ENCODE data around the gene SP8.

Gene SP8

DNA sequence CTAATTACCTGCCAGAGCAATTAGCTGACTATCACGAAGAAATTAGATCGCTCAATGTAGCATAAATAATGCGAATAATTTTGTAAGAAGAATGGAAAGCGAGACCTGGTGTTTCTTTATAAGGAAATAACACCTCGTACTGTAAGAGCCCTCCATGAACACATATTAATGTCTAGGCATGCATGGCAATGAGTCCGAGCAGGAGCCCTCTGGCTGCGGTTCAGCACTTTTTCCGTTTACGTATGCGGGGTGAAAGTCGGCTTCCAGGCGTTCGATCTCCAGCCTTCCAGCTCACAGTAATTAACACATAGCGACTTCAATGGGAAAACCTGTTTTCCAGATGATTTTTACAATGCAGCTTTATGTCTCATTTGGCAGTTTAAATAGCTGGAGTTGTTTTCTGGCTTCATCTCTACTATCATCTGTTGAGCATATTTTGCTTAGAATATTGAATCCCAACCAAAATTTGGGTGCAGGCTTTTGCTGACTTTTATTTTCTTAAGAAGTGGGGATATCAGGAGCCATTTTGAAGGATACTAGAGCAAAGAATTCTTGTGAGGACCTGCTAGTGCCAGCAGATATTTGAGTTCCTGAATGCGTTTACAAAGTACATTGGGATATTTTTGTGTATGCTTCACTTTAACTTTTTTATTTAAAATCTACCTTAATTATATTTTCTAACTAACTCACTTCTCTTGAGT is 7.2 kb upstream of the SP8 start:
- no peak for DNase-seq

DNA sequence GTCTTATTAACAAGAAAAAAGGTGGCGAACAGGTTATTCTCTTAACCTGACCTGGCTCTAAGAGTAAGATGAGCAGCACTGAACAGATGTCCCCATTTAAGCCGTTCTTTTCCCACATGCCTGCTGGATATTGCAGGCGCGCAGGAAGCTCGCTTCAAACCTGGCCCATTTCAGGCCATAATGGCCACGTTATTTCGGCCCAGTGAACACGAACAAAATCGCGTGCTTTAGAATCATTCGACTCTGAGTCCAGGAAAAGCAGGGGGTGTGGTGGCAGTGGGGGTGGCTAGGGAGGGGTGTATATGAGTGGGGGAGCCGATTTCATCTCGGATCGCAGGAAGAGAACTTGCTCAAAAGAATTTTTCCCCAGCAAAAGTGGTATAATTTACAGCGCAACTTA is 6.6 kb upstream of the SP8 start:
- DNase-seq: no peak

DNA sequence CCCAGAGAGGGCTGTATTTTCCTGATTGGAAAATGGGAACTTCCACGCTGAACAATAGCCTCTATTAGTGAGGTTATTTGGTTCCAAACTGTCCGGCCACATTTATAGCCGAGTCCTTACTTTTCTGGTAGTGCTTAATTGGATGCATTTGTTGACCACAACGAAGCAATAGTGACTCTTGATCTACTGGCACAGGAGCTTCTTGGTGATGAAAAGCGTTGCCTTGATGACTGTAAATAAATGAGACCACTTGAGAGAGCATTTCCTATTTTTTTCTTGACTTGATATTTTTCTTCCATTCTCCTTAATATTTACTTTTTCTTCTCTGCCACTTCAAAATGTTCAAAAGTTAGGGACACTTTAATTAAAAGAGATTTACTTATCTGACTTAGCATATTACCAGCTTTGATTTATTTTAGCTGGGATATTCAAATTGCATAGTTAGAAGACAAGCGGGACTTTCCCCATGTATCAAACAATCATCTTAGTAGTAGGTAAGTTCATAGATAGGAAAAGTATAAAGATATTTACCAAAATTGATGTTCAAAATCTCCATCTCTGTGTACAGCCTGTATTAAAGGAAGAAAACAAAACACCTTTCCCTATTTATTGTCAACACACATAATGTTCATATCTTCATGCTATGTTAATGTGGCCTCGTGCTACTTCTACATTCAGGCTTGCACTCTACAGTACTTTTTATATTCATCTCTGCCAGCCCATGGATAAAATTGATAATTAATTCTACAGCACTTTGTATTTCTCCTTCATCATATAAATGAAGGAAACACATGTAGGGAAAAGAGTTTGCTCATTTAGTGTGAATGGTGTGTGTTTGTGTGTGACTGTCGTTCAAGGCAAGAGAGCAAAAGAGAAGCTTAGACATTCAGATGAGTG is 5.1 kb upstream of the SP8 start:
- DNase-seq: no peak

DNA sequence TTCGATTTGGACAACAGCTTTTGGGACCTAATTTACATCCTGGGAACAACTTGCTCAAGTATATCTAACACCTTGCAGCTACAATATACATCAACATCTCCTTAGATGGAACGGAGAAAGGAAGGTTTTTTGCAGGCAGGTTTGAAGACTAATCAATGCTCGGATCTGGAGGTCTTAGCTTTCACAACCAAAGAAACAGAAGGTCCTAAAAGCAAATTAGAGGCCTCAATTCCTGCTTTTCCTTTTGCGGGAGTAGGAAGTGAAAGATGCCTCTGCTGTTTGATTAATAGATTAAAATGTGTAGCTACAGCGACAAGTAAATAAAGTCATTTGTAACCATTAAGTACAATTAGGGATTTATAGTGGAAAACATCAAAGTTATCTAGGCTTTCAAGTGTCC is 3.7 kb upstream of the SP8 start:
- DNase-seq: no peak

DNA sequence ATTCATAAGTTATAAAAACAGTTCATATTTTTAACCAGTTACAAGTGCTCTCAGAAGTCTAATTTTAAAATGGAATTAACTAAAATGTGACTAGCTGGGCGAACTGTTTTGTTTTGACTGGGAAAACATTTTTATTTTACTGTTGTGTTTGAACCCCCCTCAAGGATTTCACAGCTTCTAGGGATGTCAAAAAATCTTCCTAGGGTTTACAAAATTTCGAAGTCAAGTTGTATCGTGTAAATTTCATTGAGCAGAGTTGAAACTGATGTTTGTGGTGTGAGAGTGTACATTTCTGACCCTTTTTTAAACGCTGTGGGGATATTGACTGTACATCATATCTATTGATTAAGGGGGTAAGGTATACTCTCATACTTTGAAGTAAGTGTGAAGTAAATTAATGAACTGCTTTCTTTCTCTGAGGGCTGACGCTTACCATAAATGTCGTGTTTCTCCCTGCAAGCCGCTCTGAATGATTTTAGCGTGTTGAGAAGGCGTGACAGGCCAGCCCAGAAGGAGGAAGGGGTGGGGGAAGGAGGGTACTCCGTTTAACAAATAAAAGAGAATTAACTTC is 1.8 kb upstream of the SP8 start:
- DNase-seq: no peak

DNA sequence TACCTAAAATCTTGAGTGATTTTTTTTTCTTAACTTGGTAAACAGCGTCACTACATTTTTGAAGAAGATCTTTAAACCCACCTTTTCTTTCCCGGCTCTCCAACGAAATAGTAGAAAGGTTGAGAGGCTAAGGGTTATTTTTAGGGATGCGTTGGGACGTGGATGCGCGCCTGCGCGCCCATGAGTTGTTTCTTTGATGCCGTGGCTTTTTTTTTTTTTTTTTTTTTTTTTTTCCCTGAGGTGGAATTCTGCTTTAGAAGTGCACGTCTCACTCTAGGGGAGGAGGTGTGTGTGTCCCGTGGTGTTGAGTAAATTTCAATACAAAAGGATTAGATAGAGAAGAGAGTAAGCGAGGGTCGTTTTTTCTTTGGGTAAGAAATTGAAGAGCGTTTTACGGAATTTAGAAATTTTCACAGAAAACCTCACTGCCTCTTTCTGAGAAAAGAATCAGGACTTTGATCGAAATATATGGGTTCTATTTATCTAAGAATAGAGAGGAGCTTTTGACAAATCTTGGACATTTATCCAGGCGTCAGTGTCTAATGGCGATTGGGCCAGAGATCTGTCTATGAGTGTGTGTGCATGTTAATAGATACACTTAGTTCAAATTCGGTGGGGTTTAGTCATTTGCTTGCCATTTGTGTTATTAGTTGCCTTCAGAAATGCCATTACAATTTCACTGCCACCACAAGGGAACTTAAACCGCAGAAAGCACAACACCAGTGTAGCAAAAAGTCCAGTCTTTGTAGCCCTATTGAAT is 1.2 kb upstream of the SP8 start:
- no peak for DNase-seq

DNA sequence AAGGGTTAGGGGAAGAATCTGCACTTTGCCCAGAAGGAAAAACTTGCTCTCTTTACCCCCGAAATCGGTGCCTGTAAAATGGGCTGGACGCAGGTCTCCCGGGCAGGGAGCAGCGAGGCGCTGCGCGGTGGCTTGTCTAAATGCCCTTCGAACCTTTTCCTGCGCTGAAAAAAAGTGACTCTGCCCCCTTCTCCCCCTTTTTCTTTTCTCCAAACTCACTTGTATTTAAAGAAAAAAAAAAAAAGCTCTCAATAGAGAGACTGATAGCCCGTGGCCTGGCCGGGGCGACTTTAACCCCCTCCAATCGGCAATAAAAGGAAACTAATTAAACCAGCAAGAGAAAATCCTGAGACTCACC is 286 bp downstream of the SP8 start:
- no peak for DNase-seq

DNA sequence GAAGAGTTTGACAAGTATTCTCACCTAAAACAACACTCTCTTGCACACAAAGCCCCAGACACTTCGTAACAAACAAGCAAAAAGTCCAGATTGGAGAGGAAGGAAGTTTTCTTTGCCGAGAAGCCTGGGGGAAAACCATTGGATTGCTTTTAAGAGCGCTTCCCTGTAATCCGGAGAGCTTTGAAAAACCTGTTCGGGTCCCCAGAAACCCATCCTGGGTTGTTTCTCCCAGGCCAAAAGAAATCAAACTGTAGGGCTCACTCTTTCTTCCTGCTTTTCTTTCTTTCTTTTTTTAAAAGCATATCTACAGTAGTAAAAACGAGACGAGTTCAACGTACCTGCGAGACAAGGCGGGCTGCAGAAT is 655 bp downstream of the SP8 start:
- DNase-seq: no peak

DNA sequence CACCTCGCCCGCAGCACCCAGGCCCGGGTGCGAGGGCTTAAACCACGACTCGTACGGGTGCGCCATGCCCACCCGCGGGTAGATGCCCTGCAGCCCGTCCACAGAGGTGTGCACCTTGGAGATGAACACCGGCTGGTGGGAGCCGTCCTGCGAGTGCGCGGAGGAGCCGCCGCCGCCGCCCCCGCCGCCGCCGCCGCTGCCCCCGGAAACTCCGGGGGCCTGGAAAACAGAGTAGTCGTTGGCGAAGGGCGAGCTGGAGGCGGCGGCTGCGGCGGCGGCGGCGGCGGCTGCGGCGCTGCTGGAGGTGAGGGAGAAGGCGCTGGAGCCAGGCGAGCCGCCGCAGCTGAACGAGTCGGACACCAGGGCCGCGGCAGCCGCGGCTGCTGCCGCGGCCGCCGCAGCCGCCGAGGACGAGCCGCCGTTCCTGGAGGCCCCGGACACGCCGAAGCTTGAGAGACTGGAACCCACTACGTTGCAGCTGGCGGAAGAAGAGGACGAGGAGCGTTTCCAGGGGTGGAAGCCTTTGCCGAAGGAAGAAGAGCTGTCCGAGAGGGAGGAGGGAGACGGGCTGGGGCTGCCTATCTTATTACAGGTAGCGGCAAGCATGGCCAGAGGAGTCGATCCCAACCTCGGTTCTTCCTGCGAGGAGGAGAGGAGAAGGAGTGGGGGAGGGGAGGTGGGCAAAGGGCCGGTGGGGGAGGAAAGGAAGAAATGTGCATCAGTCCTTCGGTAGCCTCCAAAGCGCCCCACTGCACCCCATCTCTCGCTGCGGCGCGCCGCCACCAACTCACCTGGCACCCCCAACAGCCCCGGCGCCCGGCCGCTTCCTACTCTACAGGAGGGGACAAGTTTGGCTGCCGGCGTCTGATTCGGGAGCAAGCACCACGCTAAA is 1.3 kb downstream of the SP8 start:
- peak in 1 of 2 donors; percentile 8 for DNase-seq

DNA sequence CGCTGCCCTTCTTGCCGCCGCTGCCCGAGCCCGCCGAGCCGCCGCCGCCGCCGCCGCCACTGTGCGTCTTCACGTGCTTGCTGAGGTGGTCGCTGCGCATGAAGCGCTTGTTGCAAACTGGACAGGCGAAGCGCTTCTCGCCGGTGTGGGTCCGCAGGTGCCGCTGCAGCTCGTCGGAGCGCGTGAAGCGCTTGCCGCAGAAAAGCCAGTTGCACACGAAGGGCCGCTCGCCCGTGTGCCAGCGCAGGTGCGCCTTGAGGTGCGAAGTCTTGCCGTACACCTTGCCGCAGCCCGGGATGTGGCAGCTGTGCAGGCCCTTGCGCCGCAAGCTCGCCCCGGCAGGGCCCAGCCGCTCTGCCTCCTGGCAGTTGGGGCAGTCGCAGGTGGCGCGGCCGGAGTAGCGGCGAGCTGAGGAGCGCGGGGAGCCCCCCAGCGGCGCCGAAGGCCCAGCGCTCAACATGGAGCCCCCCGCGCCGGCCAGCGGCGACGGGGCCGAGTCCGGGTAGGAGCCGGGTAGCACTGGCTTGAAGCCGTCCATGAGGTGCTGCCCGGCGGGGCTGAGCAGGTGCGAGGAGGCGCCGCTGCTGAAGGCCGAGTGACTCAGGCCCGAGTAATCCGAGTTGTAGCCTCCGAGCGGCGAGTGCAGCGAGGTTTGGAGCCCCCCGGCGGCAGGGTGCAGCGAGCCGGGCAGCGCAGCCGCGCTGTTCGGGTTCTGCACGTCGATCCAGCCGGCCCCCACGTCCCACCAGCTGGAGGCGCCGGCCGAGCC is 2.1 kb downstream of the SP8 start:
- no peak for DNase-seq

DNA sequence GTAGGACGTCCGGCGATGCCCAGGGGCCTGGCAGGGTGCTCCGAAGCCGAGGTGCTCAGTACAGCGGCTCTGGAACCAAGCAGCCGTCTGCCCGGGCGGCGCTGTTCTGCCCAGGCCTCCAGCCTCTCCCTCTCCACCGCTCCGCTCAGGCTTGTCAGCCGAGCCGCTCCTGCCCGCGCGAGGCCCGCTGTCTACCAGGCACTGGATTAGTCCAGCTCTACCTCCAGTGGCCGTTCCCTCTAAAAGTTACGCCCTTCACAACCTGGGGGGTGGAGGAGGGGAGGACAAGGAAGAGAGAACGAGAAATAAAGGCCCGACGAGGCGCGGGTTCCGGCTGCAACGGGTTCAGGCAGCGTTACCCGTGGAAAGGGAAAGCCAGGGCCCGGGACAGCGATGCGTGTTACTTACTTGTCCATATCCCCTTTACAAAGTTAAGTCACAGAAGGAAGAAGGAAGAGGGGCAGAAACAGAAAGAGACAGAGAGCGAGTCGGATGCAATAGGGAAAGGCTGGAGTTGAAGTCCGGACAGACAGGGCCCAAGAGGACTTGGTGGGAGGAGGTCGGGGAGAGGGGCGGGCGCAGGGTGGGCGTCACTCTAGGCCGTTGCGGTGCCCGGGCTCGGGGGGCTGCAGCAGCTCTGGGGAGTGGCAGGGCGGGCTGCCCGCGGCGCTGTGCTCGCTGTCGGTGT is 2.8 kb downstream of the SP8 start:
- peak; percentile 25 to 47 for DNase-seq

DNA sequence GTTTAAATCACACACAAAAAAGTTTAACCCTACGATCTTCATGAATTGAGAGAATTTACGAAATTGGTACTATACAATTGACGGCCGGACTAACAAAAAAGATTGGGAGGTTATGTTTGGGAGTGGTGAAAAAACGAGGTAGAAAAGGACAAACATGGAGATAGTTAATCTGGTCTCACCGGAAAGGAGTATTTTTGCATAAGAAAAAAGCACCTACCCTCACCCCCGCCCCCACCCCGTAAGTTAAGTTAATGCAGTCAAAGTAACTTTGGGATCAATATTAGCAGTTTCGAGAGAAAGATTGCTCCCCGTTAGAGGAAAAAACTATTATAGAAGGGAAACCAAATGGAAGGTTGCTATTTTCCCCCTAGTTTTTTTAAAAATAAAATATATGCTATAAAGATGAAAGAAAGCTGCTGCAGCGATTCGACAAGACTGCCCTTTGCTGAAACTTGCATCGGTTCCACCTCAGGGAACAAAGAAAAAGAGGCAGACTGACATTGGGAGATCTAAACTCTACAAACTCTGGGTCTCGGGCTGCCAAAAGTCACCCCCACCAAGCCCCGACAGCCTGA is 3.5 kb downstream of the SP8 start:
- no peak for DNase-seq

DNA sequence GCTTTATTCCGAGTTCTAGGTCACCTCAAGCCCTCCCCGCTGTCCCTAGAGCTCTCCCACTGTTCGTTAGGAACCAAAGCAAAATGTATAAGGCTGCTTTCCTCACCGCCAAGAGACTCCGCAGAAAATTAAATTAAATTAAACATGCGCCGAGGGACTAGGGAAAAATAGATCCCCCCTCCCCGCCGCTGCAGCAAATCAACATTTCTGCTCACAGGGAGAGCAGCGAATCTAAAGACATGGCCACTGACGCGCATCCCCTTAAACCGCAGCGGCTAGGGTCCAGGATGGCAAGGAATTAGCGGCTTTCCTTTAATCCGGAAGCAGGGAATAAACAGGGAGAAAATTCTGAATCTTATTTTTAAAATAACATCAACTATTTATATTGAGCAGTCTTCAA is 7.6 kb downstream of the SP8 start:
- no peak for DNase-seq

DNA sequence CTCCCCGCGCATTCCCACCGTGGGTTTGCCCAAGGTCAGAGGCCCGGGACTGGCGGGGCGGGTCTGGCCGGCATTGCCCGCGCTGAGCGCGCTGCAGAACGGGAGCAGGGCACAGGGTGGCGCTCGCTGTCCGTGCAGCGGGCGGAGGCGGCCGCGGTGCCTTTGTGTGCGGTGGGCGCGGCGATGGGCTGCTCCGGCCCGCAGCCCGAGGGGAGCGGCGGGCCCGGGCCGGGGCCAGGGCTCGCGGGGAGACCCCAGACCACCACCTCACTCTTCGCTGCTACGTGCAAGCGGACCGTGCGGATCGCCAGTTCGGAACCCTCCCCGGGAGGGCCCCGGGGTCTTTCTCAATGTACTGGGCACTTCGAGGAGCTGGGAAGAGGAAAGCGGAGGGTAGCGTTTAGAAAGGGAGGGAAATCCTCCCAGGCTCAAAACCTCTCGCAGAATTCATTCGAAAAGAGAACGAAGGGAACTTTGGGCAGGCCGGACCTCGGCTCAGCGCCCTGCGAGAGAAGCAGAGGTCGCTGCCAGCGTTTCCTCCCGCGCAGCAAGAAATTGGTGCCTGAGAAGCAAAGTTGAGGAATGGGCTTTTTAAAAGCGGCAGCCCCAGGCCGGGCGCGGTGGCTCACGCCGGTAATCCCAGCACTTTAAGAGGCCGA is 8.5 kb downstream of the SP8 start:
- peak in 1 of 2 donors; percentile 34 for DNase-seq

DNA sequence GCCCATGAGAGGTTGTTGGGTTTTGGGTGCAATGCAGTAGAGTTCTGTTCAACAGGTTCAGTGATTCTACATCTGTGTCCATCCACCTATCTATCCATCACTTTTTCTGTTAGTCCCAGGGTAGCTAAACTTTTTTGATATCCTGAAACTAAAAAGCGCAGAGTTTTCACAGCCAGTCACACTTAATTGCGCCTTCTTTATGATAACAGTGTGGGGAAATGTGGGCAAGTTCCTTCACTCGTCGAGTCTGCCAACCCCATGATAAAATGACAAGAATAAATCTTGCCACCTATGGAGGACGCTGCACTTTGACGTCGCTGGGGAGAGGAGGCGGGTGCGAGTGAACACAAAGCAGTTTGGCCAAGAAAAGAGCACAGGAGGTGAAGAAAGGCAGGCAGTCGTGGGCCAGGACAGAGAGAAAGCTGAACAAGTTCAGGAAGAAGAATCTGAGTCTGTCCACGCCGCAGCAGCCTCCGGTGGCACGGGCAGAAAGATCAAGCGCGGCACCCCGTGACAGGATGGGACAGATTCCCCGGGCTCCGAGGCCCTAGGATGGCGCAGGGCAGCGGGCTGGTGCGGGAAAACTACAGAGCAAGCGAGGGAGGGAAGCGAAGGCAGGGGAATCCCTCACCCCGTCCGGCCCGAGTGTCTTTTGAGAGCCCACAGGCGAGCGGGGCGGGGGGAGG is 9.2 kb downstream of the SP8 start:
- DNase-seq: no peak

DNA sequence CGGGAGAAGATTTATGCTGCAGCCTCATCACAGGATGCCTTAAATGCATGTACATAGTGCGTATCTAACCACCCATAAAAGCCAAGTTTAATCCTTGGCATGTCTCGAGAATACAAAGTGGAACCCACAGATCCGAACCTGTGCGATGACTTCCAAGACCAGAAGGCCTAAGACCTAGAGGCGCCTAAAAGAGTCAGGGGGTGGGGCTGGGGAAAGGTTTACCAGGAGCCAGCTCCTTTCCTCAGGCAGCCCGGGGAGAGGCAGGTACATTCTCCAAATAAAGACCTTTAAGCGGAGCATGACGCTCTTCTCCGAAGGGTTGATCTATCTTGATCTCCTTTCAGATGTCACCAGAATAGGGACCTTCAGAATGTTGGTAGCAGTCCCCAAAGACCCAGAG is 9.7 kb downstream of the SP8 start:
- no peak for DNase-seq

DNA sequence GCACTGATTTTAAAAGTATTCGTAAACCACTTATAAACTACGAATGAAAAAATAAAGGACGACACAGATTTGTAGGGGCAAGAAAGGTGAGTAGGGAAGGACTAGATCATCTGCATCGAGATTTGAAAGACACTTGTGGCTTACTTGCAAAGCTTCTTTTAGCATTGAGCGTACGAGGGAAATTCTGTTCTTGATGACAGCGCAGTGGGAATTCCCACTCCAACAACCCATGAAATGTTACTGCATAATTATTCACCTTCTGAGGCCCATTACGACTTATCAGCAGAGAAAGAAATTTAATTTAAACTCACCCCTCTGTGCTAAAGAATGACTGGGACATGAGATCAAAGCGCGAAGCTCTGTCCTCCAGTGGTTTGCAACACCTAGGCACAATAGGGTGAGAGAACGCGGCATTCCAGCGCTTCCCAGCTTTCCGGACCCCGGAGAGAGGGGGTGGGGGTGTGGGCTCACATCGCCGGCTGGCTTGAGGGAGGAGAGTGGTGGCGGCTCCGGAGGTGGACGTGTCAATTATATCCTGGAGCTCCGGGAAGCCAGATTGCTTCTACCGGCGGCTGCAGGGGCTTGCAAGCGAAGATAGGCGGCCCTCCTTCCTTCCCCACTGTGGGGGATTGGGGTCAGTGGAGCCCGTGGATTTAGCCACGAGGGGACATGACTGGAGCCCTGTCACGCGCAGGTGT is 10.3 kb downstream of the SP8 start:
- DNase-seq: no peak

DNA sequence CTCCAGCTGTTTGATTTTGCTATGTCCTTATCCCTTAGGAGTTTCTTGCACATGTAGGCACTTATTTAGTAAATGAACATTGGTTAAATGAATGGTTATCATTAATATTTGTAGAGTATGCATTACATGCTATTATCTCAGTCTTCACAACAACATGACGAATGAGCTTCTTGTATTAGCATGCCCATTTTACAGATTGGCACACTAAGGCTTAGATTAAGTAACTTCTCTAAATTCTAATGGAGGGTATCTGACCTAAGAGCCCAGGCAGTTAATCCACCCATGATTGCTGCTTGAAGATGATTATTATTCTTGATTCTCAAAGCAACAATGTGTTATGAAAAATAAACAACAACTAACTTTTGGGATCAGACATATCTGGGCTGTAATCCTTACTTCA is 32.7 kb downstream of the SP8 start:
- DNase-seq: no peak

DNA sequence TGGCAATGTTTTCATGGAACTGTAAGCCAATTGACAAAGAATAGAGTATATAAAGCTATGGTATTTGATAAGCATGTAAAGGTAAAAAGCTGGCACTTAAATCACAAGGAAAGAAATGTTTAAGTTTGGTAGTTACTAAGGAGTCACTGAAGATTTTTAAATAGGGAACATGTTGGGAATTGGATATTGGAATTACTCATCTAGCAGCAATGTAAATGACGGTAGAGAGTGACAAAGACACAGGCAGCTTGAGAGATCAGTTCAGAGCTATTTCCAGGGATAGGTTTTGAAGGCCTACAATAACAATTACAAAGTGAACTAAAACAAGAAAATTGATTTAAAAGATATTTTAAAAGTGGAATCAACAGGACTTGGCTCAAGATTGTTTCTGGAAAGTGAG is 36.8 kb downstream of the SP8 start:
- no peak for DNase-seq

Data from inflammatory macrophage (primary cell).